Fibroblast of pulmonary artery (primary cell): ENCODE results near the gene PDXP.

Experiments used
- DNase-seq: peaks from one replicate; pipeline ENCODE4 v3.0.0-alpha.2; 2010; ENCODE audit warnings: low read depth
- H3K4me3 ChIP-seq: replicated peaks from 2 replicates; pipeline ENCODE4 v1.5.1; 2011; ENCODE audit warnings: low read depth, mild to moderate bottlenecking, control low read depth, low read length, moderate library complexity
- TF ChIP-seq, protein P1 (sequence below): IDR thresholded peaks from 2 replicates; pipeline ENCODE4 v1.5.1; 2011; ENCODE audit warnings: mild to moderate bottlenecking, control low read depth, low read length, inconsistent platforms; ENCODE audit errors: missing control alignments

PDXP gene

DNA sequence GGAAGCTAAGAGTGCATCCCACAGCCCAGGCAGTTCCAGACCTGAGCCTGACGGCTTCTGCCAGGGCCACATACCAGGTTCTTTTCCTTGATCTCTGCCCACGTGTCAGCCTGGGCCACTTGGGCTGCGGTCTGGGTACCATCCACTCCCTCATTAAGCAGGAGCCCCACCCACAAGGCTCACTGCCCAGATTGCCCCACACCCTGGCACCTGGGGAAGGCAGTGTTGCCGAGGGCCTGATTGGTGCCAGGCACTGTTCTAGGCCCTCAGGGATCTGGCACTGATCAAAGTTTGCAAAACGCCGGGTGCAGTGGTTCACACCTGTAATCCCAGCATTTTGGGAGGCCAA lies 34.5 kb upstream of the PDXP start:
- no peak for DNase-seq
- TF ChIP-seq, protein P1, sequence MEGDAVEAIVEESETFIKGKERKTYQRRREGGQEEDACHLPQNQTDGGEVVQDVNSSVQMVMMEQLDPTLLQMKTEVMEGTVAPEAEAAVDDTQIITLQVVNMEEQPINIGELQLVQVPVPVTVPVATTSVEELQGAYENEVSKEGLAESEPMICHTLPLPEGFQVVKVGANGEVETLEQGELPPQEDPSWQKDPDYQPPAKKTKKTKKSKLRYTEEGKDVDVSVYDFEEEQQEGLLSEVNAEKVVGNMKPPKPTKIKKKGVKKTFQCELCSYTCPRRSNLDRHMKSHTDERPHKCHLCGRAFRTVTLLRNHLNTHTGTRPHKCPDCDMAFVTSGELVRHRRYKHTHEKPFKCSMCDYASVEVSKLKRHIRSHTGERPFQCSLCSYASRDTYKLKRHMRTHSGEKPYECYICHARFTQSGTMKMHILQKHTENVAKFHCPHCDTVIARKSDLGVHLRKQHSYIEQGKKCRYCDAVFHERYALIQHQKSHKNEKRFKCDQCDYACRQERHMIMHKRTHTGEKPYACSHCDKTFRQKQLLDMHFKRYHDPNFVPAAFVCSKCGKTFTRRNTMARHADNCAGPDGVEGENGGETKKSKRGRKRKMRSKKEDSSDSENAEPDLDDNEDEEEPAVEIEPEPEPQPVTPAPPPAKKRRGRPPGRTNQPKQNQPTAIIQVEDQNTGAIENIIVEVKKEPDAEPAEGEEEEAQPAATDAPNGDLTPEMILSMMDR = no peak
- no peak overlapping the region for H3K4me3 ChIP-seq

- H3K4me3 ChIP-seq = no peak overlapping the region
- DNase-seq = no peak
- TF ChIP-seq, protein P1 = no peak
Observed at GRCh38 chr22:37624876-37625275, 33.6 kb upstream of the PDXP start.

GRCh38 chr22:37625737-37626136 lies 32.8 kb upstream of the PDXP start:
- H3K4me3 ChIP-seq = no peak overlapping the region
- TF ChIP-seq, protein P1 = no peak
- DNase-seq = no peak

- TF ChIP-seq, protein P1 = no peak
- DNase-seq = peak; percentile 91
- no peak overlapping the region for H3K4me3 ChIP-seq
Observed at GRCh38 chr22:37626144-37626543, 32.4 kb upstream of the PDXP start.

DNA sequence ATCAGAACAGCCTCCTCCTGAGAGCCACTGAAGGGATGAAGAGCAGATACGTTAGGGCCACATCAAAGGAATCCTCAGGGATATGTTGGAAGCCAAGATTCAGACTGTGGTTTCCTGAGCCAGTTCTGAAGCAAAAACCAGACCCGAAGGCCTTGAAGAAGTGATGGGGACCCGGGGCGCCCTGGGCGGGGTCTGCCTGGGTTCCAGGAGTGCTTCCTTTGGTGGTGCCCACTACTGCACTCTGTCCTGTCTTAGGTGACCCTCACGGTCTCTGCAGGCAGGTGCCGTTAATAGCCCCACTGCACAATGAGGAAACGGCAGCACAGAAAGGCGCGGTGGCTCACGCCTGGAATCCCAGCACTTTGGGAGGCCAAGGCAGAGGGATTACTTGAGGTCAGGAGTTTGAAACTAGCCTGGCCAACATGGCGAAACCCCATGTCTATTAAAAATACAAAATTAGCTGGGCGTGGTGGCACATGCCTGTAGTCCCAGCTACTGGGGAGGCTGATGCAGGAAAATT lies 31.9 kb upstream of the PDXP start:
- H3K4me3 ChIP-seq = no peak overlapping the region
- DNase-seq = no peak
- TF ChIP-seq, protein P1 = no peak

DNA sequence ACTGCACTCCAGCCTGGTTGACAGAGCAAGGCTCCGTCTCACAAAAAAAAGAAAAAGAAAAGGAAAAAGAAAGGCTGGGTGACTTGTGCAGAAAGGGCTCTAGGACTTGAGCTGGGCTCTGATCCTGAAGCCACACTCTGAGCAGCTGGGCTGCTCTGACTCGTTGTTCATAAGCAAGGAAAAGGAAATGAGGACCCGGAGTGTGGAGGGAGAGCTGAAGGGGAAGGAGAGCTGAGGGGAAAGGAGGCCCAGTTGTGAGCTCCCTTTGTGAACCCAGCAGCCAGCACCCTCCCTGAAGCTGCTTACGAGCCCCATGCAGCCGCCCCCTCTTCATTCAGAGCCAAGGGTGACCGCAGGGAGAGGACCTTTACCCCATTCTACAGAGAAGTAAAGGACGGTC lies 31.4 kb upstream of the PDXP start:
- TF ChIP-seq, protein P1 = no peak
- DNase-seq = no peak
- H3K4me3 ChIP-seq = no peak overlapping the region

GRCh38 chr22:37627545-37627944 lies 31.0 kb upstream of the PDXP start:
- TF ChIP-seq, protein P1 = no peak
- DNase-seq = no peak
- H3K4me3 ChIP-seq = no peak overlapping the region
